Stimulated activated naive CD8-positive, alpha-beta T cell treated with anti-CD3 and anti-CD28 coated beads, Interleukin-15, amount 100 ng/mL, for 72 hours (primary cell): ENCODE measurements around the gene TMEM14C.
A peak's percentile ranks its signal among the peaks of the same experiment; 100 is the strongest.

Source experiments
- ATAC-seq: fragments of 150-1000 bp; cut with Tn5 transposase; 2 replicates; pipeline ENCODE4 v1.10.0; 2021; ENCODE audit warnings: mild to moderate bottlenecking, moderate library complexity
- DNase-seq, 2 donors: peaks; one replicate each; pipeline ENCODE4 v3.0.0; 2021 to 2022
- H3K27ac Mint-ChIP-seq, 2 donors: one replicate each; pipeline ENCODE4 v1.8.0; 2022; ENCODE audit warnings: mild to moderate bottlenecking in 2 of 2, mixed read lengths in 2 of 2, moderate library complexity in 2 of 2
- H3K27me3 Mint-ChIP-seq: one replicate; pipeline ENCODE4 v1.8.0; 2022; ENCODE audit warnings: mixed read lengths
- H3K4me1 Mint-ChIP-seq: one replicate; pipeline ENCODE4 v1.8.0; 2022; ENCODE audit warnings: mild to moderate bottlenecking, mixed read lengths
- H3K4me3 Mint-ChIP-seq, 2 donors: one replicate each; pipeline ENCODE4 v1.8.0; 2022; ENCODE audit warnings: mild to moderate bottlenecking in 2 of 2, mixed read lengths in 2 of 2, moderate library complexity in 1 of 2
- H3K9me3 Mint-ChIP-seq, 2 donors: one replicate each; pipeline ENCODE4 v1.8.0; 2022; ENCODE audit warnings: mixed read lengths in 2 of 2

The TMEM14C gene

DNA sequence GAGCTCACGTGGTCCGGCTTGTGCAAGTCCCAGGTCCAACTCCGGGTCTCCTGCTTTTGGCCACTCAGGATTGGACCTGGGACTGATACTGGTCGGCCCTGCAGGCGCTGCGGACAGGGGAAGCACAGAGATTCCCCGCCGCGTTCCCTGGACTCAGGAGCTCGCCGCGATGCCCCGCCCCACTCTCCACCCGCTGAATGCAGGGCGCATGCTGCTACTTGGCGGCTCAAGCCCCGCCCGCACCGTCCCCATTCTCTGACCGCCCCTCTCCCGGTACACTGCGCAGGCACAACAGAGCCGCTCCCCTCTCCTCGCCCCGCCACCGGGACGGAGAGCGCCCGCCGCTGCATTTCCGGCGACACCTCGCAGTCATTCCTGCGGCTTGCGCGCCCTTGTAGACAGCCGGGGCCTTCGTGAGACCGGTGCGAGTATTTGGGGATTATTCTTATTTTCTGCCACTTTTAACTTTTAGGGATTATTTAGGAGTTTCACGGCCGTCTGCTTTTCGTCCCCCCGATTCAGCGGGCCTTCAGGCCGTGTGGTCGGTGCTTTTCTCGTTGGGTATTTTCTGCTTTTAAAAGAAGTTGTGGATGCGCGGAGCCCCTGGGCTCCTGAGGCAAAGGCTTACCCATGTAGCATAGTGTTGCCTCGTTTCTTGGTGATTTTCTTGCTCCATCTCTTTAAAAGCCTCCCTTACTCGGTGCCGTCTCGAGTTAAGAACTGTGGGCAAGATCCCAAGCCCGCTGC is at the start of gene TMEM14C:
Gene TMEM14C, plus strand, starts transcription at position 251 of the 747 bp plus-strand sequence. CDS start 1,544 bp downstream, outside the sequence.
- Mint-ChIP-seq H3K9me3 (peaks cover 0 to 8% of the 10 kb centered on the region in 2 donors), H3K4me3 (peak within 1 kb of the TSS; percentile 89 to 99), H3K27me3 (no peaks in the 10 kb centered on the region), H3K4me1 (peaks cover 66% of the 10 kb centered on the region), H3K27ac (peak within 1 kb of the TSS; percentile 89 to 98)
- peak; percentile 78 to 93 for DNase-seq
- ATAC-seq: peak; percentile 92

DNA sequence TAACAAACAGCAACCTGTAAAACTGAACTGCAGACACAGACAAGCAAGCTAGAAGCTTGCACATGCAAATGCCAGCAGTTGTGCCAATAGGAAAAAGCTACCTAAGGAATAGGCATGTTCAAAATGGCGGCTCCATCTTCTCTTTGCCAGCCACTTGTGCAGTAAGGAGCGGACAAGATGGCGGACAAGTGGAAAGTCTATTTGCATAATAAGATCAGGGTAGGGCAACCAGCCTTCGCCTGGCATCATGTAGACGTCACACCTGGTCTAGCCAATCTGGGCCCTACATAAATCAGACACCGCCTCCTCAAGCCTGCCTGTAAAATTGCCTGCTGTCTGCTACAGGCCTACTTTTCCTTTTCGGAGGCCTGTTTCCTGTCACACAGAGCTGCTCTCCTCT is 46.5 kb upstream of the TMEM14C start:
- Mint-ChIP-seq H3K27me3 (no peaks in the 10 kb centered on the region), H3K9me3 (peaks cover 6 to 10% of the 10 kb centered on the region in 2 donors), H3K4me3 (no peak overlapping the region), H3K4me1 (peaks cover 8% of the 10 kb centered on the region), H3K27ac (no peak overlapping the region)
- ATAC-seq (no peak), DNase-seq (no peak)

DNA sequence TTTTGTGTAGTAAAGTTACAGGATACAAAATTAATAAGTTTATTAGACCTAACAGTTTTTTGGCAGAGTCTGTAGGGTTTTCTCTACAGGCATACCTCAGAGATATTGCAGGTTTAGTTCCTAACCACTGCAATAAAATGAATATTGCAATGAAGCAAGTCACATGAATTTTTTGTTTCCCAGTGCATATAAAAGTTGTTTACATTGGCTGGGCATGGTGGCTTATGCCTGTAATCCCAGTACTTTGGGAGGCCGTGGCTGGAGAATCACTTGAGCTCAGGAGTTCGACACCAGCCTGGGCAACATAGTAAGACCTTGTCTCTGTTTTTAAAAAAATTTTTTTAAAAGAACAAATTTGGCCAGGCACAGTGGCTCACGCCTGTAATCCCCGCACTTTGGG is 44.4 kb upstream of the TMEM14C start:
- H3K4me1 Mint-ChIP-seq: peaks cover 28% of the 10 kb centered on the region
- H3K27ac Mint-ChIP-seq: no peak overlapping the region
- no peak for ATAC-seq
- peaks cover 10 to 11% of the 10 kb centered on the region in 2 donors for H3K9me3 Mint-ChIP-seq
- no peaks in the 10 kb centered on the region for H3K27me3 Mint-ChIP-seq
- H3K4me3 Mint-ChIP-seq: no peak overlapping the region
- no peak for DNase-seq

DNA sequence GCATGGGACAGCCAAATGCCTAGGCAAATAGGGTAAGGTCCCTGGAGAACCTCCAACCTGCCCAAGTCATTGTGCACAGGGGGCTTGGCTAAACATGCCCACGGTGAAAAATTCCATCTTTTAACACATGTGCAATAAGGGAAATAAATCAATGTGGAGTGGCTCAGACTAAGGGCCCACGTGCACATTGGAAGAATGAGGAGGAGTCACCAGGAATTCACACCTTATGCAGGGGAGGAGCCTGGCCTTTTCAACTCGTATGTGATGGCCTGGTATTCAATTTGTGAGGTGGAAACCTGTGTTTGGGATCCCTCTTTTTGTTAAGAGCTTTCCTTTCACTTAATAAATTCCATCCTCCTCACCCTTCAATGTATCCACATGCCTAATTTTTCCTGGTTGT is 41.1 kb upstream of the TMEM14C start:
- H3K4me1 Mint-ChIP-seq: peaks cover 58% of the 10 kb centered on the region

DNA sequence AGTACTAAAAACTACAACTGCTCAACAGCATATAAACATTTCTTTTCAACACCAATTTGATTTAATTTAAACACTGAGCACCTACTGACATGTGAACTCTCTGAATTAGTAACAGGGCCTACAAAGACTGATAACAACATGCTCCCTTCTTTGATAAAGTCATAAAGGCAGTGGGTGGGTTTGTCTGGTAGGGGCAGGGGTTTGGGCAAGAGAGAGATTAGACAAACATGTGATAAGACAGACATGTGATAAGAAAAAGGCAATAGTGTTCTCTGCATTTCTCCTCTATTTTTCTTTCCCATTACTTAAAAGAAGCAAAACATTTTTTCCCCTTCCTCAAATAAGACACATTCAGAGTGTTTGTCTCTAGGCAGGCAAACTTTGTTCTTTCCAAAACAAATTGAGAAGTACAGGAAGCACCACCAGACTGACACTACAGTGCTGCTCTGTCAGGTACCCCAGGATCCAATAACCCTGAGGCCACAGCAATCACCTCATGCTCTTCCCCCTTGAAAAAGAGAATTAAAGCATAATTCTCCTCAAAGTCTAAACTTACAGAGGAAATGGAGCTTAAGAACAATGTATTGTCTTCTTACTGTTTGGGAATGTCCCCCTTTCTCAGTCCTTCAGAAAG is 40.4 kb upstream of the TMEM14C start:
- H3K27me3 Mint-ChIP-seq: no peaks in the 10 kb centered on the region
- peaks cover 65% of the 10 kb centered on the region for H3K4me1 Mint-ChIP-seq
- H3K9me3 Mint-ChIP-seq: peaks cover 0 to 11% of the 10 kb centered on the region in 2 donors
- peak overlapping the region; percentile 74 to 91 for H3K27ac Mint-ChIP-seq
- H3K4me3 Mint-ChIP-seq: peak overlapping the region; percentile 50 to 52
- ATAC-seq (peak; percentile 52), DNase-seq (no peak)

More for the DNA sequence above, 41.1 kb upstream of the TMEM14C start:
- ATAC-seq (no peak), DNase-seq (no peak)
- Mint-ChIP-seq H3K4me3 (no peak overlapping the region), H3K27ac (no peak overlapping the region), H3K9me3 (peaks cover 2 to 11% of the 10 kb centered on the region in 2 donors), H3K27me3 (no peaks in the 10 kb centered on the region)

DNA sequence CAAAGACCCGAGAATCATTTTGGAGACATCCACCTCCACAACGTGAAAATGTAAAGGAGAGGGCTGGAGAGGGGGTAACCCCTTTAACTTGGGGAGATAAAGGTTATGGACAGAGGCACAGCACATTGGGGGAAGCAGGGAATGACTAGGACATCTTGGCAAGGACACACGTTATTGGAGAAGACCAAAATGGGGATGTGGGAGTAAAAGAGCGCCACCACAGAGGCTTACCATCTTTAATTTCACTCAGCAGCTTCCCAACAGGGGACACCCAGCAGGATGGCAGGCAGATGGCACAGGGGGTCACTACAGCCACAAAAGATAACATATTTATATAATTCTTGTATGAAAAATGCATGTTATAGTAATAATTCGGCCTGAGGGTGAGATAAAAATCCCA is 38.3 kb upstream of the TMEM14C start:
- H3K4me1 Mint-ChIP-seq: peaks cover 70% of the 10 kb centered on the region
- ATAC-seq (no peak), DNase-seq (no peak)
- H3K4me3 Mint-ChIP-seq: peak overlapping the region; percentile 61 to 70
- H3K27me3 Mint-ChIP-seq: no peaks in the 10 kb centered on the region
- H3K9me3 Mint-ChIP-seq: peaks cover 0 to 11% of the 10 kb centered on the region in 2 donors
- H3K27ac Mint-ChIP-seq: peak overlapping the region; percentile 5 to 92

DNA sequence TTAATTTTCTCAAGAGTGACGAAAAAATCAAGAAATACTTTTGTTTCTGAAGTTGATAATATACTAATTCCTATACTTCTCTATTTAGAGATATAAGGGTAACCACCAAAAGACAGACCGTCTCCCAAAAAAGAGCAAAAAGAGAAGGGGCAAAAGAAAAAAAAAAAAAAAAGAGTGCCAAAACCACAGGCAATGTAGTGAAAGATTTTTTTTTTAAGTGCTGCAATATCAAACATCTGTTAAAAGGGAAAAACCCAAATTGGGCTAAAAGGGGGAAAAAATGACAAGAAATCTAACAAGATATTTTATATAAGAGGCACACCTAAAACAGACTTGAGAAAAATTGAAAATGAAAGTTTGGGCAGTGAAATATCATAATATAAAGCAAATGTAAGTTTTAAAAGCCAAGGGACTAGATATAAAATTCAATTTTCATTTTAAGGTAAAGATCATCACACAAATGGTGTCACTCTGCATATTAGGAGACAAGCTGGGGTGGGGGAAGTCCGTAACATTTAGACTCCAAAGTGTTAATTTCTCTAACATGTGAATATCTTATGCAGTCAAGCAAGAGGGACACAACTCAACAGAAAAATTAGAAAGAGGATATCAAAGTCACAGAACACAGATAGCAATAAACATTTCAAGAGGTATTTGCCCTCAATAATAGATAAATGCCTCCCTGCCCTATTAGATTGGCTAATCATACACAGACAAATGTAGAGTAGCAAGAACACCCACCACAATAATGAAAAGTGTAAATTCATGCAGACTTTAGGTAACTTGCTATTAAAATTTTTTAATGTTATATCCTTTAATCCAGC is 37.6 kb upstream of the TMEM14C start:
- Mint-ChIP-seq H3K4me3 (peak overlapping the region; percentile 61 to 70), H3K27ac (peak overlapping the region; percentile 19 to 92), H3K9me3 (peaks cover 0 to 11% of the 10 kb centered on the region in 2 donors), H3K27me3 (no peaks in the 10 kb centered on the region), H3K4me1 (peaks cover 67% of the 10 kb centered on the region)
- DNase-seq (no peak), ATAC-seq (no peak)

DNA sequence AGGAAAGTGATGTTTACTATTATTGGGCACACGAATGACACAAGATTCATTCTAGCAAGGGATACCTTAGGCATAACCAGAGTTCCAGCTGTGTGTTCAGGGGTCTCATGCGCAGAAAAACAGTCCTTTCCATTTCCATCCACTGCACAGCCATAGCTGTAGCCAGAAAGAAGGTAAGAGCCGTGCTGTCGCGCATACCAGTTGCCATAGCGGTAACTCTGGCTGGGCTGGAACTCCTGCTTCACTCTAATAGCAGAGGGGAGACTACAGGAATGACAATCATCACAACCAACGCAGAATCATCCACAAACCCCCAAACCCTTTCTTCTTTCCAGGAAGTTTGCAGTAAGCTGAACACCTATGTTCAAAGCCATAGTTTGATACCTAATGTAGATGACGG is 36.0 kb upstream of the TMEM14C start:
- Mint-ChIP-seq H3K27me3 (no peaks in the 10 kb centered on the region), H3K9me3 (peaks cover 0 to under 1% of the 10 kb centered on the region in 2 donors), H3K4me3 (no peak overlapping the region), H3K27ac (no peak overlapping the region), H3K4me1 (peaks cover 64% of the 10 kb centered on the region)
- ATAC-seq: no peak
- no peak for DNase-seq

DNA sequence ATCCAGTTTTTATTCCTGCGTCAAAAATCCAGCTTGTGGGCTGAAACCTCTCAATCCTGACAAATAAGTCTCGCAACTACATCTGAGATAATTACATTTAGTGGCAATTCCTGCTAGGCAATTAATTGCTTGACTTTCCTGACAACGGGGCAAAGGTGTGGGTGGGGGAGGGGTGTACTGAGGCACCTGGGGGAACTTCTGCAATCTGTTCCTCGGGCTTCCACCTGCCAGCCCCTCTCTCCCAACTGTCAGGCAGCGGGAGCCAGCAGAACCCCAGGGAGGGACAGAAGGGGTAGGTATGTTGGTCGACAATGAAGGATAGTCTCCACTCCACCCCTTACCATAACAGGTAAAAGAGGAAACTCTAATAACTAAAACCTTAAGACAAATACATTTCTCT is 35.3 kb upstream of the TMEM14C start:
- H3K9me3 Mint-ChIP-seq: no peaks in the 10 kb centered on the region

DNA sequence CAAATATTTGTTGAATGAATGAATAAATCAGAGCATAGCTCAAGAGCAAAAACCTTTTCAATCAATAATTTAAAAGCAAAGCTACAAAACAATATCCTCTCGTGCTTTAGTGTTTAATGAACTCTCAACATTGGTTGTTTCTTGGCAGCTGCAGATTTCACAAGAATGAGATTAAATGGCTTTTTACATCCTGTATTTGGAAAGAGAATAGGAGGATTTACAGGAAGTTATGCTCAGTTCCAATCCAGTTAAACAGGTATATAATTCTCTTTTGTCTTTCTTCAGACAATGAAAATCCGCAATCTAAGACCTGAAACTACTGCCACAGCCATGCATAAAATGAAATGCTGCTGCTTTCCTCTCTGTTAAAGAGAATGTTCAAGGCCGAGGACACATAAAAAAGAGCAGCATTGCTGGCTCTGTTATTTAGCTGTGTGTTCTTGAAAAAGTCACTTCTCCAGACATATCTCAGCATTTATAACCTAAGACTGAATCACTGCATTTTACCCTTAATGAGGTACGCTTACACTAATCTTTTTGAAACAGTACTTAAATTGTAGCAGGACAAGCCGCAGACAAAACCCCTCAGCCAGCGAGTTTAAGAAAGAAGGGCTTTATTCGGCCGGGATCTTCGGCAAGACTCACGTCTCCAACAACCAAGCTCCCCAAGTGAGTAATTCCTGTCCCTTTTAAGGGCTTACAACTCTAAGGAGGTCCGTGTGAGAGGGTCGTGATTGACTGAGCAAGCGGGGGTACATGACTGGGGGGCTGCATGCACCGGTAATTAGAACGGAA is 32.0 kb upstream of the TMEM14C start:
- H3K4me3 Mint-ChIP-seq: no peak overlapping the region
- H3K9me3 Mint-ChIP-seq: no peaks in the 10 kb centered on the region
- H3K27ac Mint-ChIP-seq: no peak overlapping the region
- H3K27me3 Mint-ChIP-seq: no peaks in the 10 kb centered on the region
- ATAC-seq: no peak
- H3K4me1 Mint-ChIP-seq: peaks cover 45% of the 10 kb centered on the region
- no peak for DNase-seq

More for the DNA sequence above, 35.3 kb upstream of the TMEM14C start:
- no peak for DNase-seq
- no peaks in the 10 kb centered on the region for H3K27me3 Mint-ChIP-seq
- ATAC-seq: no peak
- H3K27ac Mint-ChIP-seq: no peak overlapping the region
- peaks cover 60% of the 10 kb centered on the region for H3K4me1 Mint-ChIP-seq
- H3K4me3 Mint-ChIP-seq: no peak overlapping the region

DNA sequence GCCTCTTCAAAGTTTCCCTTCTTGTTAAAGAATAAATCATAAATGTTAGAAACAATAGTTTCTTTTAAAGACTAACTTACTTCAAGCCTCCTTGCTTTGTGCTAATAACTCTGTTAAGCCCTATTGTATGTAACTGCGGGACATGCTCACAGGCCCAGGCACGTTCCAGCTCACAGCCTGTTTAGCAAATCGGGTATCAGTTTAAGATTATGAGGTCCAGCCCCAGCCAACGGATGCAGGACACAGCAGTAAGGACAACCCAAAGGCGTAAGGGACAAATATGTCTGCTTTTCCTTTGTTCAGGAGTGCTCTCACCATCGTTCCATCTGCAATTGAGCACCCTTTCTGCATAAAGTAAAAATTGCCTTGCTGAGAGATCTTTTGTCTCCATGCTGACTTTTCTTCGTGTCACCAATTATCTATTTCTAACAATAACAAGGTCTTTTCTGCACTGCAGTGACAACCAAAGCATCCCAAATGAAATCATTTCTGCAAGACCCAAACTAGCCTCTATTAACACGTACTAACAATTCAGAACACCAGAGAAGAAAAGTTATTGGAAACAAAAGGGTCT is 29.8 kb upstream of the TMEM14C start:
- H3K27ac Mint-ChIP-seq: peak overlapping the region; percentile 100
- no peaks in the 10 kb centered on the region for H3K9me3 Mint-ChIP-seq
- ATAC-seq: no peak
- no peaks in the 10 kb centered on the region for H3K27me3 Mint-ChIP-seq
- H3K4me1 Mint-ChIP-seq: peaks cover 49% of the 10 kb centered on the region
- DNase-seq: no peak
- H3K4me3 Mint-ChIP-seq: peak overlapping the region; percentile 89 to 95

DNA sequence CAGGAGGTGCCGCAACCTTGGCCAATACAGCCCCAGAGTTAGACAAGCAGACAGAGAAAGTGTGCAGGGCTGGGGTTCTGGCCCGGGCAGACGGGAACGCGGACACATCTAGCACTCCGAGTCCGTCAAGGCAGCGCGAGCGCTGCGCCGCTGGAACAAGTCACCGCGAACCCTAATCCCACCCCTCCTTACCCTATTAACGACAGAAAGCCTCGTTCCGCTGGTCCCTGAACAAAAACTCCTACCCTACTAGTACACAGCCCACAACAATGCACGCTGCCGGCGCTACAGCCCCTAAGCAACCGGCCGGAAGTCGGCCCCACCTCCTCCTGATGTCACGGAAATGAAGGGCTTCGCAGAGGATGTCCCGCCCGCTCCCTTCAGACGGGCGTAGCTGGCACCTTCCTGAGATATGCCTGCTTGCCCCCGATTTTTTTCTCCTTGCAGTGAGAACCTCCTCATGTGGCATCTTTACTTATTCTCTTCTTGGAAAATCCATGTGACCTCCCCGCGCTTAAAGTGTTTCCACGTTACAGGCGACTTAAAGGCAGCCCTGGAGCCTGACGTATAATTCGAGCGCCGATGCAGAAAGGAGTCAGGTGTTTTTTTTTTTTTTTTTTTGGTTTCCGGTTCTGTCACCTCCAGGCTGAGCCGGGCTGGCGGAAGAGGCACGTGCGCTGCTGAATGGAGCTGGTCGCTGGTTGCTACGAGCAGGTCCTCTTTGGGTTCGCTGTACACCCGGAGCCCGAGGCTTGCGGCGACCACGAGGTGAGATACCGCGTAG is 28.4 kb upstream of the TMEM14C start, which contains the start of the genes C6orf52 and PAK1IP1:
Gene C6orf52, minus strand, starts transcription at position 315 of the 784 bp plus-strand sequence. CDS start 7,066 bp downstream, outside the sequence.
Gene PAK1IP1, plus strand, starts transcription at position 671 of the 784 bp plus-strand sequence. Its CDS starts 14 bp downstream, at position 685.
- peak within 1 kb of the TSS; percentile 100 for H3K27ac Mint-ChIP-seq
- no peaks in the 10 kb centered on the region for H3K9me3 Mint-ChIP-seq
- H3K4me1 Mint-ChIP-seq: peaks cover 60% of the 10 kb centered on the region
- peak within 1 kb of the TSS; percentile 89 to 95 for H3K4me3 Mint-ChIP-seq
- DNase-seq (peak; percentile 91 to 95), ATAC-seq (peak; percentile 97)
- H3K27me3 Mint-ChIP-seq: no peaks in the 10 kb centered on the region

DNA sequence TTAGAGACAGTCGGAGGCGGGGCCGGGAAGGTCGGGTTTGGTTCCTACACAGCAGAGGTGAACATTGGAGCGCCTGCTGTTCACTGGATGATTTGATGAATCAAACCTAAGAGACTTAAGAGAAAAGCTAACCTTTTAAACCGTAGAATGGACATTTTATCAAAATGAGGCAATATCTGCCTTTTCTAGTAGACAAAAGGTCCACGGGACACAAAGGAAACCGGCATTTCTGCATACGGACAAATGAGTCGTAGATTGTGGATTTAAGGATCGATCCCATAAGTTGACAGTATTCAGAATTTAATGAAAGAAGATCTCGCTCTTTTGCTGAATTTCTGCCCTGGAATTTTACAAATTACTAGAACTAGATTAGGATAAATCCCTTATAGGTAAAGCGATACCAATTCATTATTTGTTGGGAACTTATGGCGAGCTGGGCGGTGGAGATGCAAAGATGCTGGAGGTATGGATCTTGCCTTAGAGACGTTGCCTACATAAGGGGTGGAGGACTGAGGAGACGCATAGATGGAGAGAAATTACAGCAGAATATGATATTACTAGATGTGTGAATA is 27.7 kb upstream of the TMEM14C start:
- H3K27me3 Mint-ChIP-seq: no peaks in the 10 kb centered on the region
- no peaks in the 10 kb centered on the region for H3K9me3 Mint-ChIP-seq
- H3K4me1 Mint-ChIP-seq: peaks cover 60% of the 10 kb centered on the region
- H3K4me3 Mint-ChIP-seq: peak overlapping the region; percentile 89 to 95
- ATAC-seq (no peak), DNase-seq (no peak)
- H3K27ac Mint-ChIP-seq: peak overlapping the region; percentile 100
